Right cardiac atrium (tissue), 5 donors: Measurements from ENCODE around the gene FMO3. TPM values are rescaled to one million over a fixed set of nuclear protein-coding genes. Genes with fewer than 3 reads are reported as not detected.

Experiments
- ATAC-seq, 2 donors: fragments of 200-7000 bp; cut with Tn5 transposase; one replicate each; pipeline versions ENCODE4 v1.8.0 to v1.9.1; 2020; ENCODE audit warnings: moderate library complexity in 2 of 2, mild to moderate bottlenecking in 1 of 2
- DNase-seq, 3 donors: peaks; one replicate each; pipeline ENCODE4 v3.0.0-alpha.2; 2020
- H3K27ac ChIP-seq: one replicate; pipeline ENCODE4 v1.5.1; 2013; ENCODE audit warnings: mild to moderate bottlenecking, low read length, control low read depth, moderate library complexity
- H3K27me3 ChIP-seq: one replicate; pipeline ENCODE4 v1.6.1; 2013; ENCODE audit not compliant: control insufficient read depth, insufficient read depth
- H3K4me1 ChIP-seq: one replicate; pipeline ENCODE4 v1.6.1; 2013; ENCODE audit warnings: low read length; ENCODE audit not compliant: control insufficient read depth, insufficient read depth
- H3K4me3 ChIP-seq: one replicate; pipeline ENCODE4 v1.5.1; 2013; ENCODE audit warnings: low read length, control low read depth
- H3K9me3 ChIP-seq: one replicate; pipeline ENCODE4 v1.6.1; 2013; ENCODE audit warnings: low read length; ENCODE audit not compliant: control insufficient read depth
- WGBS: extraction: QIAGEN DNeasy Blood & Tissue Kit; methylation state at CpG from one replicate; pipeline ENCODE4 v1.1.7; 2013; 5-methylcytosine and 5-hydroxymethylcytosine counted together
- intact Hi-C, 4 donors: fragments of 100-400 bp; cut with DNase I; formaldehyde crosslinking; loops; one replicate each; pipeline versions ENCODE4 v1.11.0 to v1.14.0; 2022 to 2023
- polyA plus RNA-seq: library from polyadenylated mRNA; stranded (reverse); fragments of 200-250 nt; gene quantifications from one replicate; pipeline ENCODE4 v1.2.3, GENCODE V29; 2013
- total RNA-seq, 4 donors: library from RNA; stranded (reverse); fragmentation: NEBNext Ultra II Directional; extraction: Animal tissue kit (Norgen Biotek cat#: 25700); gene quantifications; one replicate each; pipeline ENCODE4 v1.2.1, GENCODE V29; 2021
- donor health status: healthy with polysubstance abuse.
- donor health status: DM: no; HTN: yes; CAD: no.
- donor health status: DM: no; HTN: no; CAD: no.
- donor health status: DM: no; HTN: yes; CAD: no; lungs with severe emphysema.
- donor health status: DM: yes; HTN: yes; CAD: no.

FMO3 gene
- total and polyA plus RNA-seq, 5 donors: 0.62 to 2.0 (median 1.4) TPM

GRCh38 chr1:171116676-171117075 lies 26.0 kb downstream of the FMO3 start:
- ATAC-seq (no peak), DNase-seq (no peak)
- H3K4me3 ChIP-seq: no peak overlapping the region
- H3K4me1 ChIP-seq: no peaks in the 10 kb centered on the region
- intact Hi-C loops: no loop called here
- no peak overlapping the region for H3K27ac ChIP-seq
- WGBS: 97% methylated on average over 1 of the region's 1 CpG
- H3K27me3 ChIP-seq: no peaks in the 10 kb centered on the region
- H3K9me3 ChIP-seq: no peaks in the 10 kb centered on the region

- Histone ChIP-seq H3K4me1 (peaks cover under 1% of the 10 kb centered on the region), H3K27me3 (no peaks in the 10 kb centered on the region), H3K4me3 (no peak overlapping the region), H3K27ac (no peak overlapping the region), H3K9me3 (no peaks in the 10 kb centered on the region)
- 89% methylated on average over 6 of the region's 6 CpGs for WGBS
- ATAC-seq (no peak), DNase-seq (peak in 2 of 3 donors; percentile 22 to 37)
- intact Hi-C loops: no loop called here
Measured at GRCh38 chr1:171117085-171117484, 26.4 kb downstream of the FMO3 start.

DNA sequence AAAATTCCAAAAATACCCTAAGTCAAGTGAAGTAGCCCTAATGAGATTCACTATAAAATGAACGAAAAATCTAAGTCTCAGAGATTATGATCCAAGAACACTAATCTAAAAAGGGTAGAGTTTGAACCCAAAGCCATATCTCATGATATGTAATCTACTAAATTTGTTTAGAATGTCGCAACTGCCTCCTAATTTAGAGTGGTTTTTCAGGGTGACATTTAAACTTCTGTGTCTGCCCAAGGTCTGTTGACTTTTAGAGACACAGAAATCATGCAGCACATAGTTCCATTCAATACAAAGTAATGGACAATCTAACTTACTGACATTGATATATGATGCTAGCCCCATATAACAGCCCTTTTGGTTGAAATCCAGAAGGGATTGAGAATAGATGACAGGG lies 28.9 kb downstream of the FMO3 start:
- no peak for DNase-seq
- H3K27me3 ChIP-seq: no peaks in the 10 kb centered on the region
- no peak overlapping the region for H3K4me3 ChIP-seq
- peaks cover 4% of the 10 kb centered on the region for H3K4me1 ChIP-seq
- no peaks in the 10 kb centered on the region for H3K9me3 ChIP-seq
- WGBS: 82% methylated on average over 2 of the region's 2 CpGs
- intact Hi-C loops: no loop called here
- ATAC-seq: no peak
- H3K27ac ChIP-seq: no peak overlapping the region

DNA sequence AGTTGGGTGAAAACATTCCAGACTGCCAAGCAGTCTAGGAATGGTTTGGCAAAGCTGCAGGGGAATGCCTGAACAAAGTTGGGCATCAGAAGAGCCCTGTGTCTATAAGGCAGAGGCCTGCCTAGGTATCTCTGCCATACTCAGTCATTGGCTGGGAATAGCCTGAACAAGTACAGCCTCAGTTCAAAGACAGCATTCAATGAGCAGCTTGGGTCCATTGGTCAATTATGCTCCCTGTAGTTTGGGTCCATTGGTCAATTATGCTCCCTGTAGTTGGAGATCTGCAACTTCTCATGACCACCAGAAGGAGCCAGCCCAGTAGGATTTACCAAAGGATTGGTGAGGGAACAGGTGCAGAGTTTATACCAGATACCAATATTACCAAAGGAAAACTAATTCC lies 31.6 kb downstream of the FMO3 start:
- peak overlapping the region; percentile 39 for H3K27ac ChIP-seq
- intact Hi-C loops: no loop called here
- DNase-seq: no peak

GRCh38 chr1:171122893-171123292 lies 32.2 kb downstream of the FMO3 start:
- H3K9me3 ChIP-seq: no peaks in the 10 kb centered on the region
- ATAC-seq: peak; percentile 23 to 33
- intact Hi-C loops: no loop called here
- no peak overlapping the region for H3K4me3 ChIP-seq
- peaks cover 4% of the 10 kb centered on the region for H3K4me1 ChIP-seq
- DNase-seq: no peak
- H3K27ac ChIP-seq: peak overlapping the region; percentile 74
- H3K27me3 ChIP-seq: no peaks in the 10 kb centered on the region

More for the DNA sequence above, 31.6 kb downstream of the FMO3 start:
- no peaks in the 10 kb centered on the region for H3K27me3 ChIP-seq
- H3K9me3 ChIP-seq: no peaks in the 10 kb centered on the region
- ATAC-seq: no peak
- peaks cover 4% of the 10 kb centered on the region for H3K4me1 ChIP-seq
- no peak overlapping the region for H3K4me3 ChIP-seq

- peak; percentile 33 to 89 (median 77) for DNase-seq
- intact Hi-C loops: no loop called here
- Histone ChIP-seq H3K27ac (no peak overlapping the region), H3K9me3 (no peaks in the 10 kb centered on the region), H3K27me3 (no peaks in the 10 kb centered on the region), H3K4me3 (no peak overlapping the region), H3K4me1 (peaks cover 4% of the 10 kb centered on the region)
- ATAC-seq: peak in 1 of 2 donors; percentile 52
- 59% methylated on average over 4 of the region's 4 CpGs for whole genome bisulfite sequencing
Measured at GRCh38 chr1:171126504-171126903, 35.8 kb downstream of the FMO3 start.

DNA sequence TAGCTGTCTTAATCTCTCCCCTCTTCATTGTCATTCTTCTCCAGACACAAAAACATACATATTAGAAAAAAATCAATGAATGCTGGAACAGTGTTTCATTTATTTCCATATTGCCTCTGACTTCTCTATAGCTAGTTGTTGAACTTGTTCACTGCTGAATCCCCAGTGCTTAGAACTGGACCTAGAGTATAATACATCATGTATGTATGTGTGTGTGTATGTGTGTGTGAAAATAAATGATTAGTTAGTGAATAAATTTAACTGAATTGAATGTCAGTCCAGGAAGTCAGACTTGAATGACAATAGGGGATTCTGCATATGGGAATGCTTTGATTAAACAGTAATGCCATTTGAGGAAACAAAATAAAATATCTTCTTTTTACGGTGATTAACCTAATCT lies 36.4 kb downstream of the FMO3 start:
- WGBS: 56% methylated on average over 1 of the region's 1 CpG
- DNase-seq (no peak), ATAC-seq (no peak)
- H3K27me3 ChIP-seq: no peaks in the 10 kb centered on the region
- H3K4me3 ChIP-seq: no peak overlapping the region
- H3K4me1 ChIP-seq: peaks cover 3% of the 10 kb centered on the region
- intact Hi-C loops: no loop called here
- no peaks in the 10 kb centered on the region for H3K9me3 ChIP-seq
- no peak overlapping the region for H3K27ac ChIP-seq

DNA sequence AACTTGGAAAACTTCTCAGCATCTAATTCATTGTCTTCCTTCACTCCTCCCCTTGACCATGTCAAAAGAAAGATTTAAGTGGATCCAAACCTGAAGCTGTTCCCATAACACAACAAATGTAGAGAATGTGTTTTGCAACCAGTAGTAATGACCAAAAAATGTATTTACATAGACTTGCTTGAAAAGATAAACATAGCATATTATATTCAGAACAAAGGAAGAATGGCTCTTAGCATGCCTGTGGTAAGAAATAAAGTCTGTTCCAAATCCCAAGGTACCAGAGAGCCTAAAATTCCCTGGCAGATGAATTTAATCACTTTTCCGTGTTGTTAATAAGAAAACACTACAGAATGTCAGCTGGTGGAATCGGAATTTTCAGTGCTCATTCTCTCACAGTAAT lies 36.8 kb downstream of the FMO3 start:
- ATAC-seq: no peak

GRCh38 chr1:171128463-171128862 lies 37.8 kb downstream of the FMO3 start:
- Histone ChIP-seq H3K4me1 (no peaks in the 10 kb centered on the region), H3K9me3 (no peaks in the 10 kb centered on the region), H3K27ac (no peak overlapping the region), H3K27me3 (no peaks in the 10 kb centered on the region), H3K4me3 (no peak overlapping the region)
- intact Hi-C loops: no loop called here
- DNase-seq (peak in 1 of 3 donors; percentile 27), ATAC-seq (no peak)

More for the DNA sequence above, 36.8 kb downstream of the FMO3 start:
- no peaks in the 10 kb centered on the region for H3K27me3 ChIP-seq
- WGBS: 52% methylated on average over 2 of the region's 2 CpGs
- H3K4me3 ChIP-seq: no peak overlapping the region
- DNase-seq: no peak
- no peak overlapping the region for H3K27ac ChIP-seq
- no peaks in the 10 kb centered on the region for H3K9me3 ChIP-seq
- intact Hi-C loops: no loop called here
- H3K4me1 ChIP-seq: no peaks in the 10 kb centered on the region

DNA sequence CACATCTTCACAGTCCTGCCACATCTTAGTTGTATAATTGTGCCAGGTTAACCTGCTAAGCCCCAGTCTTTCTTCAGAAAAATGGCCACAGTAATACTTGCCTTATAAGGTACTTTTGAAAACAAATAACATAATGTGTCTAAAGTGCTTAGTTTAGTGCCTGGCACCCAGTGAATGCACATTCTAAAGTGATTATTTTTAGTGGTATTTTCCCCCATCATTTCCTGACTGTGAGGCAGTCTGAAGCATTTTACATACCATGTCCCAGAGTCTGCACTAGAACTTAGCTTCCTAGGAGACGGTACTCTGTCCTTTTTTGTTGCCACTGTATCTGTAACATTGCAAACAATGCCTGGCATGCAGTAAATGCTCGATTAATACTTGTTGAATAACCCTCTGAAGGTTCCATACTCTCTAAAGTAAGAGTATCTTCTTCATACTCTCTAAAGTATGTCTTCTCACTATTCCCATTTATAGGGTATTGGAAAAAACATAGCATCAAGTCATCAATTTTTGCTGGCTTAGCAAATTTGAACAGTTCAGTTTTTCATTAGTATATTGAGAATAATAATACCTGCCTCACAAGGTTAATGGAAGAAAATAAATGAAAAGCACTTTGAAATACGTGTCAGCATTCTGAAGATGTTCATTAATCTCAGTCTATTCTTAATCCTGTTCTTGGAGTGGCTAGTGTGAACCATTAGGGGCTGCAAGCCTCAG lies 43.7 kb downstream of the FMO3 start:
- 74% methylated on average over 3 of the region's 3 CpGs for WGBS
- Histone ChIP-seq H3K27me3 (no peaks in the 10 kb centered on the region), H3K4me1 (peaks cover 4% of the 10 kb centered on the region), H3K27ac (no peak overlapping the region), H3K9me3 (no peaks in the 10 kb centered on the region), H3K4me3 (no peak overlapping the region)
- DNase-seq (no peak), ATAC-seq (no peak)
- intact Hi-C loops: no loop called here

DNA sequence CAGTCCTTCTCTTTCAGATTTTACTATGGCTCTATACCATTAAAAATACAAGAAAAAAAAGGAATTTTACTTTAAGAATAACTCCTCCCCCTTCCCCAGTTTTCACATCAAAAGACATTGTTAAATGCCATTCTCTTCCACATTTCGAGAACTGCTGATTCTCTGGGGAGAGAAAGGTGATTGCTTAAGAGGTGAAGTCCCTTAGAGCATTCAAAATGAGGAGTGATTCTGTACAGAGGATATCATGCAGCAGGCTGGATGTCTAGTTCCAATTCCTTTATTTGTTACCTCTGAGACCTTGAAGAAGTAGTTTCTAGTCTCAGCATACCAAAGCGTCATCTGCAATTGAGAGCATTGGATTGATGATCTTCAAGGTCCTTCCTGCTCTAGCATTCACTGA lies 46.9 kb downstream of the FMO3 start:
- Histone ChIP-seq H3K9me3 (no peaks in the 10 kb centered on the region), H3K4me1 (peaks cover 9% of the 10 kb centered on the region), H3K27ac (no peak overlapping the region), H3K4me3 (no peak overlapping the region), H3K27me3 (no peaks in the 10 kb centered on the region)
- 65% methylated on average over 2 of the region's 2 CpGs for WGBS
- no peak for ATAC-seq
- no peak for DNase-seq
- intact Hi-C loops: no loop called here

DNA sequence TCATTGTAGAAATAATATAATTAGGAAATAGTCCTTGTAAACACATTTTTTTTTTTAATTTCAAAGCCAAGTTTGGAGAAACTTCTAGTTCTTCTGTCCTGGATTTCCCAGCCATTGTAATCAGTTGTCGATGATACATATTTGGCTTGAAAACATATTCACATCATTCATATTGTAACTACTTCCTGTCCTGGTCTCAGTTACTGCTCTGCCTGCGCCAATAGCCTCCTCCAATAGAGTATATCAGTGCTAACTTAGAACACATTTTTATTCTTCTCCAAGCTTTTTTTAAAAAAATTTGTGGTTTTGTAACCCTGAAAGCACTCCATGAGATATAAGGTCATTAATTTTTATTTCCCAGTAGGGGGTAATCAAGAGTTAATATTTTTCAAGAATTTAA lies 48.3 kb downstream of the FMO3 start:
- Histone ChIP-seq H3K4me1 (peaks cover 9% of the 10 kb centered on the region), H3K27ac (no peak overlapping the region), H3K4me3 (no peak overlapping the region), H3K9me3 (no peaks in the 10 kb centered on the region), H3K27me3 (no peaks in the 10 kb centered on the region)
- DNase-seq: peak in 1 of 3 donors; percentile 68
- peak; percentile 15 to 47 for ATAC-seq
- 50% methylated on average over 2 of the region's 2 CpGs for WGBS
- intact Hi-C loops: no loop called here
